ENCODE results near the gene LAGE3.

- no peak for TF ChIP-seq CTCF (IDR thresholded peaks at IDR 0.05)
- TF ChIP-seq POLR2A (IDR thresholded peaks at IDR 0.05) = no peak
These were observed at the start of gene LAGE3 for GRCh38 chrX:154478728-154479622.
